ENCODE data around the gene PHF2.

Gene PHF2

DNA sequence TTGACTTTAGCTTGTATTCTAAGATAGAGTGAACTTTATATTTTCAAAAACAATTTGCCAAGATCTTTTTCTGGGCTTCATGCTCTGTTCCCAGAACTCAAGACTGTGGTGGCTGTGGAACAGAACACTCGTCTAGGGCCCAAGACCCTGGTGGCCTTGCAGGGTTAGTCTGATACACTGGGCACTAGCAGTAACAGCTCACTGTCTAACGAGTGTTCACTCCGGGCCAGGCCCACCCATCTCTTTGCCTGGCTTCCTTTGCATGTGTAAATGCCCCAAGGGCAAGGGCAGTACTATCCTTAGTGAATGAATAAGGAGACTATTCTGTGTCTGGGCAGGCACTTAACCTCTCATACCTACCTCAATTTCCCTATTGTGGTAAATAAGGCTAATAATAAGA, 47.4 kb downstream of the PHF2 start:
- Histone ChIP-seq H3K9me3 (ENCODE audit: control insufficient read depth, low read length) (no peaks in the 10 kb centered on the region), H3K4me2 (ENCODE audit: low read length) (no peak overlapping the region), H3K27ac (no peak overlapping the region), H2AFZ (no peak overlapping the region), H3K9ac (no peak overlapping the region), H3K27me3 (ENCODE audit: control insufficient read depth, insufficient read depth, low read length) (no peaks in the 10 kb centered on the region), H3K4me1 (no peaks in the 10 kb centered on the region), H3K36me3 (ENCODE audit: control insufficient read depth, insufficient read depth, low read length) (no peaks in the 10 kb centered on the region), H3K4me3 (ENCODE audit: low read depth, low read length) (no peak overlapping the region), H3K79me2 (peaks cover 39% of the 10 kb centered on the region)
- TF ChIP-seq, protein P1, sequence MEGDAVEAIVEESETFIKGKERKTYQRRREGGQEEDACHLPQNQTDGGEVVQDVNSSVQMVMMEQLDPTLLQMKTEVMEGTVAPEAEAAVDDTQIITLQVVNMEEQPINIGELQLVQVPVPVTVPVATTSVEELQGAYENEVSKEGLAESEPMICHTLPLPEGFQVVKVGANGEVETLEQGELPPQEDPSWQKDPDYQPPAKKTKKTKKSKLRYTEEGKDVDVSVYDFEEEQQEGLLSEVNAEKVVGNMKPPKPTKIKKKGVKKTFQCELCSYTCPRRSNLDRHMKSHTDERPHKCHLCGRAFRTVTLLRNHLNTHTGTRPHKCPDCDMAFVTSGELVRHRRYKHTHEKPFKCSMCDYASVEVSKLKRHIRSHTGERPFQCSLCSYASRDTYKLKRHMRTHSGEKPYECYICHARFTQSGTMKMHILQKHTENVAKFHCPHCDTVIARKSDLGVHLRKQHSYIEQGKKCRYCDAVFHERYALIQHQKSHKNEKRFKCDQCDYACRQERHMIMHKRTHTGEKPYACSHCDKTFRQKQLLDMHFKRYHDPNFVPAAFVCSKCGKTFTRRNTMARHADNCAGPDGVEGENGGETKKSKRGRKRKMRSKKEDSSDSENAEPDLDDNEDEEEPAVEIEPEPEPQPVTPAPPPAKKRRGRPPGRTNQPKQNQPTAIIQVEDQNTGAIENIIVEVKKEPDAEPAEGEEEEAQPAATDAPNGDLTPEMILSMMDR (IDR thresholded peaks at IDR 0.05), result no peak

DNA sequence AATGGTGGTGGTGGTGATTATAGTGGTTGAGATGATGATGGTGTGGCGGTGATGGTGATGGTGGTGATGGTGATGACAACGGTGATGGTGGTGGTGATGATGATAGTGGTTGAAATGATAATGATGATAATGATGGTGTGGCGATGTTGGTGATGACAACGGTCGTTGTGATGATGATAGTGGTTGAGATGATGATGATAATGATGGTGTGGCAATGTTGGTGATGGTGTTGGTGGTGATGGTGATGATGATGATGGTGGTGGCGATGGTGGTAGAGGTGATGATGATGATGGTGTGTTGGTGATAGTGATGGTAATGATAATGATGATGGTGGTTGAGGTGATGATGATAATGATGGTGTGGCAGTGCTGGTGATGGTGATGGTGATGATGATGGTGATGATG, 48.0 kb downstream of the PHF2 start:
- H3K27ac ChIP-seq, result no peak overlapping the region
- H3K4me3 ChIP-seq (ENCODE audit: low read depth, low read length), result no peak overlapping the region
- H3K9ac ChIP-seq, result no peak overlapping the region
- H3K27me3 ChIP-seq (ENCODE audit: control insufficient read depth, insufficient read depth, low read length), result no peaks in the 10 kb centered on the region
- peaks cover 34% of the 10 kb centered on the region for H3K79me2 ChIP-seq
- H3K36me3 ChIP-seq (ENCODE audit: control insufficient read depth, insufficient read depth, low read length), result no peaks in the 10 kb centered on the region
- TF ChIP-seq, protein P1 (IDR thresholded peaks at IDR 0.05), result no peak
- H3K9me3 ChIP-seq (ENCODE audit: control insufficient read depth, low read length), result no peaks in the 10 kb centered on the region
- no peak overlapping the region for H2AFZ ChIP-seq
- H3K4me1 ChIP-seq, result no peaks in the 10 kb centered on the region
- H3K4me2 ChIP-seq (ENCODE audit: low read length), result no peak overlapping the region

DNA sequence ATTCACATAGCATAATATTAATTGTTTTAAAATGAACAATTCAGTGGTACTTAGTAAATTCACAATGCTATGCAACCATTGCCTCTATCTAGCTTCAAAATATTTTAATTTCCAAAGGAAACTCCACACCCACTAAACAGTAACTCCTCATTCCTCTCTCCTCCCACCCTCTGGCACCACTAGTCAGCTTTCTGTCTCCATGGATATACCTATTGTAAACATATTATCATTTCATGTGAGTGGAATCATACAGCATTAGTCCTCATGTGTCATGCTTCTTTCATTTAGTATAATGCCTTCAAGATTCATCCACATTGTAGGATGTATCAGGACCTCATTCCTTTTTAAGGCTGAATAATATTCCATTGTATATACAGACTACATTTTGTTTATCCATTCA, 48.6 kb downstream of the PHF2 start:
- no peaks in the 10 kb centered on the region for H3K9me3 ChIP-seq (ENCODE audit: control insufficient read depth, low read length)
- H3K36me3 ChIP-seq (ENCODE audit: control insufficient read depth, insufficient read depth, low read length), result no peaks in the 10 kb centered on the region
- no peak overlapping the region for H3K27ac ChIP-seq
- peaks cover 32% of the 10 kb centered on the region for H3K79me2 ChIP-seq
- no peak overlapping the region for H2AFZ ChIP-seq
- no peak overlapping the region for H3K9ac ChIP-seq
- H3K4me2 ChIP-seq (ENCODE audit: low read length), result no peak overlapping the region
- no peak overlapping the region for H3K4me3 ChIP-seq (ENCODE audit: low read depth, low read length)
- no peaks in the 10 kb centered on the region for H3K4me1 ChIP-seq
- TF ChIP-seq, protein P1 (IDR thresholded peaks at IDR 0.05), result no peak
- no peaks in the 10 kb centered on the region for H3K27me3 ChIP-seq (ENCODE audit: control insufficient read depth, insufficient read depth, low read length)

DNA sequence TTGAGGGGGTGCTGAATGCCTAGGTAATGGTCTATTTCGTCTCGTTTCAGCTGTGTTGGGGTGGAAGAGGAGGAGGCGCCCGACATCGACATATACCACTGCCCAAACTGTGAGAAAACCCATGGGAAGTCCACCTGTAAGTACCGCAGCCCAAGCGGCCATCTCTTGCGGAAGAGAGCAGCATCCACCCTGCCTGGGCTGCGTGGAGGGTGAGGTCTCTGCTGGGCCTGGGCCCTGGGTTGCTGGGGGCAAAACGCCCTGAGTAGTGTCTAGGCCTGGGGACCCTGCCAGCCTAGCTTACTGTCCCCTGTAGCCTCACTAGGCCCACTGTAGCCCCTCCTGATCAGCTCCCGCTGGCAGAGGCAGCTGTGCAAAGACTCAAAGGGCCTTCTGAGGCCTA, 53.5 kb downstream of the PHF2 start:
- Histone ChIP-seq H3K27me3 (ENCODE audit: control insufficient read depth, insufficient read depth, low read length) (no peaks in the 10 kb centered on the region), H3K27ac (no peak overlapping the region), H2AFZ (no peak overlapping the region), H3K36me3 (ENCODE audit: control insufficient read depth, insufficient read depth, low read length) (no peaks in the 10 kb centered on the region), H3K4me3 (ENCODE audit: low read depth, low read length) (no peak overlapping the region), H3K9ac (no peak overlapping the region), H3K4me2 (ENCODE audit: low read length) (no peak overlapping the region), H3K4me1 (no peaks in the 10 kb centered on the region), H3K9me3 (ENCODE audit: control insufficient read depth, low read length) (no peaks in the 10 kb centered on the region), H3K79me2 (peaks cover 11% of the 10 kb centered on the region)
- TF ChIP-seq, protein P1 (IDR thresholded peaks at IDR 0.05), result no peak

DNA sequence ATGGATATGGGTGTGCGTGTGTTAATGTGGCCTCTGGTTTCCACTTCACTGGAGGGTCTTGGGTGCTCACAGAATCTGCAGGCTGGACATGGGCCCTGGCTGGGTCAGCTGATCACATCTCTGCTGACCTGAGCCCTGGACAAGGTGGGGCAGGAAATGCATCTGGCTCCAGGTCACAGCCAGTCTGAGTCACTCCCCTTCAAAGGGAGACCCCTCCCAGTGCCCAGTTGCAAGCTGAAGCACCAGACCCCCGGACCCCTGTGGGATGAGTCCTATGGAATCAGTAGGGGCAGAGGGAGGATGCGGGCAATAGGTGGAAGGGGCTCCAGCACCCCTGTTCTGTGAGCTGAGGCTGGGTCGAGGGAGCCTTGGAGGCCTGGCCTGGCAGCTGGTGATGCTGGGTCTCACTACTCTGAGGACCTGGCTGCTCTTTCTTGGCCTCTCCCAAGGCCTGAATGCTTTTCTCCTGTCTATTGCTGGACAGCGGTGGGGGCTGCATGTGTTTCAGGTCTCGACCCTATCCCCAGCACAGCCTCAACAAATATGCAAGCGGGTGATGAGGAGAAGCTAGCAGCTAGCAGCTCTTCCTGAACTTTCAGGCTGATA, 54.5 kb downstream of the PHF2 start:
- TF ChIP-seq, protein P1 (IDR thresholded peaks at IDR 0.05), result no peak
- Histone ChIP-seq H3K36me3 (ENCODE audit: control insufficient read depth, insufficient read depth, low read length) (no peaks in the 10 kb centered on the region), H3K79me2 (peaks cover 7% of the 10 kb centered on the region), H3K9ac (no peak overlapping the region), H3K27ac (no peak overlapping the region), H3K4me1 (no peaks in the 10 kb centered on the region), H3K27me3 (ENCODE audit: control insufficient read depth, insufficient read depth, low read length) (no peaks in the 10 kb centered on the region), H3K9me3 (ENCODE audit: control insufficient read depth, low read length) (no peaks in the 10 kb centered on the region), H2AFZ (no peak overlapping the region), H3K4me2 (ENCODE audit: low read length) (no peak overlapping the region), H3K4me3 (ENCODE audit: low read depth, low read length) (no peak overlapping the region)
